Left ventricle myocardium inferior (tissue), 1 donor: ENCODE data around the gene PRR13. TPM values are rescaled to one million over a fixed set of nuclear protein-coding genes. Genes with fewer than 3 reads are reported as not detected.
"Not testable (repeated sequence)": the region's sequence is repeated elsewhere in the genome, so short reads cannot be mapped to it uniquely, and the experiment has no call there.

ENCODE experiments used
- DNase-seq: peaks from one replicate; pipeline ENCODE4 v3.0.0-alpha.2; 2020
- H3K27ac ChIP-seq: fragments of 200-600 bp; replicated peaks from 2 replicates; pipeline ENCODE4 v1.8.0; 2021
- H3K27me3 ChIP-seq: fragments of 200-600 bp; 2 replicates; pipeline ENCODE4 v1.8.0; 2021; ENCODE audit warnings: low read depth
- H3K36me3 ChIP-seq: fragments of 200-600 bp; 2 replicates; pipeline ENCODE4 v1.8.0; 2021
- H3K4me1 ChIP-seq: fragments of 200-600 bp; 2 replicates; pipeline ENCODE4 v1.8.0; 2021
- H3K4me3 ChIP-seq: fragments of 200-600 bp; 2 replicates; pipeline ENCODE4 v1.8.0; 2021; ENCODE audit warnings: mild to moderate bottlenecking, moderate library complexity
- H3K9me3 ChIP-seq: fragments of 200-600 bp; replicated peaks from 2 replicates; pipeline ENCODE4 v1.8.0; 2021
- CTCF ChIP-seq: fragments of 200-600 bp; IDR thresholded peaks from 2 replicates; pipeline ENCODE4 v1.8.0; 2021; ENCODE audit warnings: antibody characterized with exemption, mild to moderate bottlenecking, borderline replicate concordance
- intact Hi-C: fragments of 100-400 bp; cut with micrococcal nuclease; formaldehyde crosslinking; loops from one replicate; pipeline ENCODE4 v1.11.0; 2022
- total RNA-seq: library from RNA; stranded (reverse); fragmentation: NEBNext Ultra II Directional; extraction: Animal tissue kit (Norgen Biotek cat#: 25700); gene quantifications from one replicate; pipeline ENCODE4 v1.2.1, GENCODE V29; 2021
- donor health status: DM: no; HTN: yes; CAD: no; lungs with severe emphysema.

PRR13 gene
- total RNA-seq, 1 donor from 2014 or later, result 53.1 TPM

DNA sequence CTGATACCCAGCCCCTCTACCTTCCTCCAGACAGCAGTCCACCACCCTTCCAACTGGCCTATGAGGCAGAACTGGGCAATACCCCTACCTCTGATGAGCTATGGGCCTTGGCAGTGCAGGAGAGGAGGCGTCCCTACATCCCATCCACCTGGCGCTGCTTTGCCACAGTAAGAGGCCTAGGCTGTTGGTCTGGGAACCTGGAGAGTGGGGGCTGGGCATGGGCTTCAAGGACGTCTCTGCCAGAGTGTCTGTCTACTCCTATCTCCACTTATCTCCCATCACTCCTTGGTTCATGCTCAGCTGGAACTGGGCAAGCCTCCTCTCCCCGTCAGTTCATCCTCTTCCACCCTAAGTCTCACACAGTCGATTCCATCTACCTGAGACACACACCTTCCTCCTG lies 11.4 kb upstream of the PRR13 start:
- no peak for TF ChIP-seq CTCF
- no peaks in the 10 kb centered on the region for H3K9me3 ChIP-seq
- intact Hi-C loops, result no loop called here

GRCh38 chr12:53431187-53431586 lies 10.3 kb upstream of the PRR13 start:
- TF ChIP-seq CTCF, result no peak
- Histone ChIP-seq H3K27me3 (no peaks in the 10 kb centered on the region), H3K36me3 (no peaks in the 10 kb centered on the region), H3K4me3 (no peak overlapping the region), H3K4me1 (no peaks in the 10 kb centered on the region), H3K27ac (no peak overlapping the region), H3K9me3 (no peaks in the 10 kb centered on the region)
- intact Hi-C loops, result no loop called here
- no peak for DNase-seq

More for the DNA sequence above, 11.4 kb upstream of the PRR13 start:
- DNase-seq, result no peak
- Histone ChIP-seq H3K4me1 (no peaks in the 10 kb centered on the region), H3K4me3 (no peak overlapping the region), H3K27me3 (no peaks in the 10 kb centered on the region), H3K27ac (no peak overlapping the region), H3K36me3 (no peaks in the 10 kb centered on the region)

DNA sequence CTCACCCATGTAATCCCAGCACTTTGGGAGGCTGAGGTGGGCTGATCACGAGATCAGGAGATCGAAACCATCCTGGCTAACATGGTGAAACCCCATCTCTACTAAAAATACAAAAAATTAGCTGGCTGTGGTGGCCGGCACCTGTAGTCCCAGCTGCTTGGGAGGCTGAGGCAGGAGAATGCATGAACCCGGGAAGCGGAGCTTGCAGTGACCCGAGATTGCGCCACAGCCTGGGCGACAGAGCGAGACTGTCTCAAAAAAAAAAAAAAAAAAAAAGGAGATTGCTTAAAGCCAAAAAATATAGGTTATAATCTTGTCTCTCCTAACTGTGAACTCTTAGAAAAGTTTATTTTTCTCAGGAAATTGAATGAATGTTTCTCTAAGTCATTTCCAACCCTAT lies 6.2 kb upstream of the PRR13 start:
- H3K36me3 ChIP-seq, H3K4me1 ChIP-seq, H3K4me3 ChIP-seq, H3K27ac ChIP-seq, DNase-seq, H3K27me3 ChIP-seq, H3K9me3 ChIP-seq, intact Hi-C loops: not testable (repeated sequence)

GRCh38 chr12:53439582-53439981 lies 2.0 kb upstream of the PRR13 start:
- H3K4me3 ChIP-seq, H3K27ac ChIP-seq, H3K9me3 ChIP-seq, DNase-seq, H3K27me3 ChIP-seq, H3K36me3 ChIP-seq, intact Hi-C loops: not testable (repeated sequence)
- H3K4me1 ChIP-seq, result peaks cover 30% of the 10 kb centered on the region

GRCh38 chr12:53443955-53444354 lies 2.4 kb downstream of the PRR13 start:
- intact Hi-C loops, result no loop called here

GRCh38 chr12:53444593-53445325 lies 3.2 kb downstream of the PRR13 start:
- H3K9me3 ChIP-seq, H3K27ac ChIP-seq, H3K4me3 ChIP-seq, H3K27me3 ChIP-seq, intact Hi-C loops, DNase-seq: not testable (repeated sequence)
- Histone ChIP-seq H3K36me3 (peaks cover 37% of the 10 kb centered on the region), H3K4me1 (peaks cover 34% of the 10 kb centered on the region)

More at GRCh38 chr12:53443955-53444354, 2.4 kb downstream of the PRR13 start:
- H3K36me3 ChIP-seq, result peaks cover 37% of the 10 kb centered on the region
- no peak overlapping the region for H3K27ac ChIP-seq
- no peak overlapping the region for H3K4me3 ChIP-seq
- TF ChIP-seq CTCF, result no peak
- H3K27me3 ChIP-seq, result no peaks in the 10 kb centered on the region
- peaks cover 34% of the 10 kb centered on the region for H3K4me1 ChIP-seq
- H3K9me3 ChIP-seq, result no peaks in the 10 kb centered on the region
- no peak for DNase-seq

GRCh38 chr12:53450936-53451335 lies 9.4 kb downstream of the PRR13 start:
- no peak overlapping the region for H3K27ac ChIP-seq
- intact Hi-C loops, result no loop called here
- H3K4me3 ChIP-seq, result no peak overlapping the region

More at GRCh38 chr12:53450936-53451335, 9.4 kb downstream of the PRR13 start:
- TF ChIP-seq CTCF, result no peak
- peaks cover 32% of the 10 kb centered on the region for H3K36me3 ChIP-seq
- no peaks in the 10 kb centered on the region for H3K9me3 ChIP-seq
- H3K27me3 ChIP-seq, result no peaks in the 10 kb centered on the region
- DNase-seq, result no peak
- peaks cover 44% of the 10 kb centered on the region for H3K4me1 ChIP-seq
